ENCODE measurements around the gene LMF1.
"Not testable (repeated sequence)": the region's sequence is repeated elsewhere in the genome, so short reads cannot be mapped to it uniquely, and the experiment has no call there.

LMF1 gene

GRCh38 chr16:839643-840408 lies 131.0 kb downstream of the LMF1 start:
- DNase-seq = no peak

- no peak for DNase-seq
These were observed 132.0 kb downstream of the LMF1 start for GRCh38 chr16:838741-839140.

GRCh38 chr16:836822-837221 lies 134.0 kb downstream of the LMF1 start:
- not testable (repeated sequence) for DNase-seq

GRCh38 chr16:836221-836620 lies 134.6 kb downstream of the LMF1 start:
- DNase-seq = no peak

GRCh38 chr16:835373-835772 lies 135.4 kb downstream of the LMF1 start:
- DNase-seq = no peak

- DNase-seq = no peak
These were observed 137.4 kb downstream of the LMF1 start for GRCh38 chr16:833411-833810.

GRCh38 chr16:832652-833336 lies 138.0 kb downstream of the LMF1 start:
- no peak for DNase-seq

- DNase-seq = no peak
These were observed 139.0 kb downstream of the LMF1 start for GRCh38 chr16:831571-832413.

- no peak for DNase-seq
These were observed 139.8 kb downstream of the LMF1 start for GRCh38 chr16:830871-831570.

- no peak for DNase-seq
These were observed 140.5 kb downstream of the LMF1 start for GRCh38 chr16:830107-830870.

- DNase-seq = no peak
These were observed 141.9 kb downstream of the LMF1 start for GRCh38 chr16:828891-829290.

GRCh38 chr16:827513-827912 lies 143.3 kb downstream of the LMF1 start:
- DNase-seq = no peak

GRCh38 chr16:825341-826061 lies 145.3 kb downstream of the LMF1 start:
- no peak for DNase-seq

- DNase-seq = no peak
These were observed 146.2 kb downstream of the LMF1 start for GRCh38 chr16:824601-825000.

GRCh38 chr16:824194-824593 lies 146.6 kb downstream of the LMF1 start:
- DNase-seq = no peak

GRCh38 chr16:822909-823297 lies 147.9 kb downstream of the LMF1 start:
- DNase-seq = no peak

GRCh38 chr16:822174-822908 lies 148.4 kb downstream of the LMF1 start:
- no peak for DNase-seq

- DNase-seq = no peak
These were observed 149.0 kb downstream of the LMF1 start for GRCh38 chr16:821751-822150.

GRCh38 chr16:820748-821147 lies 150.0 kb downstream of the LMF1 start:
- DNase-seq = no peak

GRCh38 chr16:820044-820408 lies 150.8 kb downstream of the LMF1 start:
- DNase-seq = not testable (repeated sequence)

Data from suppressor macrophage treated with lipopolysaccharide for 4 hours (primary cell).